Natural killer cell (primary cell): Measurements from ENCODE around the gene NUDT16L1. TPM values are rescaled to one million over a fixed set of nuclear protein-coding genes. Genes with fewer than 3 reads are reported as not detected.
A peak's percentile ranks its signal among the peaks of the same experiment; 100 is the strongest.

ENCODE experiments used
- ATAC-seq, 3 donors: fragments of 150-1000 bp in 2 of 3; fragments of 200-7000 bp in 1 of 3; cut with Tn5 transposase; 1 replicate in 1 of 3; 2 replicates in 2 of 3; pipeline ENCODE4 v1.10.0; 2021; ENCODE audit warnings: mild to moderate bottlenecking in 2 of 3, moderate library complexity in 2 of 3
- DNase-seq, 2 donors: peaks; one replicate each; pipeline versions ENCODE4 v3.0.0 to v3.0.0-alpha.2; 2013 to 2021; ENCODE audit warnings: mixed read lengths in 1 of 2
- H3K27ac ChIP-seq: one replicate; pipeline ENCODE4 v1.5.1; 2013; ENCODE audit warnings: mild to moderate bottlenecking, low read length
- H3K27me3 ChIP-seq: one replicate; pipeline ENCODE4 v1.6.1; 2013; ENCODE audit warnings: low read length; ENCODE audit not compliant: control insufficient read depth, insufficient read depth
- H3K36me3 ChIP-seq: one replicate; pipeline ENCODE4 v1.6.1; 2013; ENCODE audit warnings: low read length; ENCODE audit not compliant: control insufficient read depth, insufficient read depth
- H3K4me1 ChIP-seq: one replicate; pipeline ENCODE4 v1.6.1; 2013; ENCODE audit warnings: low read length; ENCODE audit not compliant: control insufficient read depth, insufficient read depth
- H3K4me3 ChIP-seq: one replicate; pipeline ENCODE4 v1.5.1; 2013; ENCODE audit warnings: low read length
- H3K9me3 ChIP-seq: one replicate; pipeline ENCODE4 v1.6.1; 2013; ENCODE audit warnings: low read length; ENCODE audit not compliant: control insufficient read depth, insufficient read depth
- H3K27ac Mint-ChIP-seq, 2 donors: one replicate each; pipeline ENCODE4 v1.8.0; 2022; ENCODE audit warnings: mild to moderate bottlenecking in 2 of 2, mixed read lengths in 2 of 2, moderate library complexity in 1 of 2
- H3K27me3 Mint-ChIP-seq, 2 donors: one replicate each; pipeline ENCODE4 v1.8.0; 2022; ENCODE audit warnings: low read depth in 2 of 2, mixed read lengths in 2 of 2
- H3K36me3 Mint-ChIP-seq: one replicate; pipeline ENCODE4 v1.8.0; 2022; ENCODE audit warnings: mixed read lengths
- H3K4me1 Mint-ChIP-seq, 2 donors: one replicate each; pipeline ENCODE4 v1.8.0; 2022; ENCODE audit warnings: mixed read lengths in 2 of 2
- H3K4me3 Mint-ChIP-seq: one replicate; pipeline ENCODE4 v1.8.0; 2022; ENCODE audit warnings: mild to moderate bottlenecking, moderate library complexity, mixed read lengths
- H3K9me3 Mint-ChIP-seq, 2 donors: one replicate each; pipeline ENCODE4 v1.8.0; 2022; ENCODE audit warnings: mixed read lengths in 2 of 2
- WGBS: methylation state at CpG from one replicate; pipeline ENCODE4 v1.1.7; 2013; ENCODE audit warnings: missing lambda C conversion rate; ENCODE audit not compliant: insufficient coverage; 5-methylcytosine and 5-hydroxymethylcytosine counted together
- intact Hi-C: fragments of 100-400 bp; cut with micrococcal nuclease; formaldehyde crosslinking; loops from one replicate; pipeline ENCODE4 v1.14.2; 2022
- total RNA-seq, 4 donors: library from RNA; stranded (reverse); fragments of 120-200 nt in 1 of 4; gene quantifications; one replicate each; pipeline versions ENCODE4 v1.2.3 to v1.2.4, GENCODE V29; 2013 to 2022
- TF ChIP-seq, protein P1 (sequence below): fragments of 200-600 bp; IDR thresholded peaks from one replicate; pipeline ENCODE4 v1.8.0; 2022; ENCODE audit warnings: antibody characterized with exemption

NUDT16L1 gene
- total RNA-seq, 3 donors from 2014 or later (not counting 1 experiment from before 2014, with no cell fraction given) = 30.8 to 39.1 (median 35.0) TPM

DNA sequence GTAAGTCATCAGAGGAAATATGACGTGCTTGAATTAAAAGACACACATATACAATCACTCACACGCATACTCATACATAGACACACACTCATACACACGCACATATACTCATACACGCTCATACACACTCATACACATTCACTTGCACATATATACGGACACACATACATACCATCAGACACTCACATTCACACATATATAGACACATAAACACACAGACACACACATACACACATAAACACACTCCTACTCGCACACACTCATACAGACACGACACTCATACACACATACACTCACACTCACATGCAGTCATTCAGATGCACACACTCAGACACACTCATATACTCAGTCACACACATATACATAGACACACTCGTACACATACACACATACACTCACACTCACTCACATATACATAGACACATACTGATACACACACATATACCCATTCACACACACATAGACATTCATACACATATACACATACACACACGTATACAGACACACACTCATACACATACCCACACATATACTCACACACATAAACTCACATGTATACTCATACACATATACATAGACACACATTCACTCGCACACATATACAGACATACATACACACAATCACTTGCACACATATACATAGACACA is 24.9 kb upstream of the NUDT16L1 start:
- H3K36me3 ChIP-seq = peaks cover 59% of the 10 kb centered on the region

GRCh38 chr16:4673387-4674046 is 19.8 kb upstream of the NUDT16L1 start:
- 98% methylated on average over 33 of the region's 33 CpGs for WGBS
- Mint-ChIP-seq H3K27me3 (no peaks in the 10 kb centered on the region), H3K36me3 (no peaks in the 10 kb centered on the region), H3K27ac (no peak overlapping the region), H3K4me1 (peaks cover 18 to 28% of the 10 kb centered on the region in 2 donors), H3K4me3 (no peak overlapping the region), H3K9me3 (no peaks in the 10 kb centered on the region)
- ATAC-seq = no peak
- H3K27me3 ChIP-seq = no peaks in the 10 kb centered on the region
- no peak overlapping the region for H3K27ac ChIP-seq
- peaks cover 45% of the 10 kb centered on the region for H3K36me3 ChIP-seq
- no peaks in the 10 kb centered on the region for H3K9me3 ChIP-seq
- peaks cover 24% of the 10 kb centered on the region for H3K4me1 ChIP-seq
- TF ChIP-seq, protein P1, sequence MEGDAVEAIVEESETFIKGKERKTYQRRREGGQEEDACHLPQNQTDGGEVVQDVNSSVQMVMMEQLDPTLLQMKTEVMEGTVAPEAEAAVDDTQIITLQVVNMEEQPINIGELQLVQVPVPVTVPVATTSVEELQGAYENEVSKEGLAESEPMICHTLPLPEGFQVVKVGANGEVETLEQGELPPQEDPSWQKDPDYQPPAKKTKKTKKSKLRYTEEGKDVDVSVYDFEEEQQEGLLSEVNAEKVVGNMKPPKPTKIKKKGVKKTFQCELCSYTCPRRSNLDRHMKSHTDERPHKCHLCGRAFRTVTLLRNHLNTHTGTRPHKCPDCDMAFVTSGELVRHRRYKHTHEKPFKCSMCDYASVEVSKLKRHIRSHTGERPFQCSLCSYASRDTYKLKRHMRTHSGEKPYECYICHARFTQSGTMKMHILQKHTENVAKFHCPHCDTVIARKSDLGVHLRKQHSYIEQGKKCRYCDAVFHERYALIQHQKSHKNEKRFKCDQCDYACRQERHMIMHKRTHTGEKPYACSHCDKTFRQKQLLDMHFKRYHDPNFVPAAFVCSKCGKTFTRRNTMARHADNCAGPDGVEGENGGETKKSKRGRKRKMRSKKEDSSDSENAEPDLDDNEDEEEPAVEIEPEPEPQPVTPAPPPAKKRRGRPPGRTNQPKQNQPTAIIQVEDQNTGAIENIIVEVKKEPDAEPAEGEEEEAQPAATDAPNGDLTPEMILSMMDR = no peak
- DNase-seq = no peak
- intact Hi-C loops = no loop called here
- no peak overlapping the region for H3K4me3 ChIP-seq

More for the DNA sequence above, 24.9 kb upstream of the NUDT16L1 start:
- DNase-seq (no peak), ATAC-seq (no peak)
- WGBS = 96% methylated on average over 10 of the region's 10 CpGs
- no peak overlapping the region for H3K27ac ChIP-seq
- intact Hi-C loops = no loop called here
- no peaks in the 10 kb centered on the region for H3K9me3 Mint-ChIP-seq
- H3K4me3 Mint-ChIP-seq = no peak overlapping the region
- no peaks in the 10 kb centered on the region for H3K36me3 Mint-ChIP-seq
- H3K27me3 ChIP-seq = no peaks in the 10 kb centered on the region
- no peaks in the 10 kb centered on the region for H3K9me3 ChIP-seq
- H3K4me1 Mint-ChIP-seq = peaks cover 10 to 18% of the 10 kb centered on the region in 2 donors
- H3K4me1 ChIP-seq = peaks cover 27% of the 10 kb centered on the region
- no peaks in the 10 kb centered on the region for H3K27me3 Mint-ChIP-seq
- TF ChIP-seq, protein P1 = no peak
- no peak overlapping the region for H3K4me3 ChIP-seq
- H3K27ac Mint-ChIP-seq = no peak overlapping the region

DNA sequence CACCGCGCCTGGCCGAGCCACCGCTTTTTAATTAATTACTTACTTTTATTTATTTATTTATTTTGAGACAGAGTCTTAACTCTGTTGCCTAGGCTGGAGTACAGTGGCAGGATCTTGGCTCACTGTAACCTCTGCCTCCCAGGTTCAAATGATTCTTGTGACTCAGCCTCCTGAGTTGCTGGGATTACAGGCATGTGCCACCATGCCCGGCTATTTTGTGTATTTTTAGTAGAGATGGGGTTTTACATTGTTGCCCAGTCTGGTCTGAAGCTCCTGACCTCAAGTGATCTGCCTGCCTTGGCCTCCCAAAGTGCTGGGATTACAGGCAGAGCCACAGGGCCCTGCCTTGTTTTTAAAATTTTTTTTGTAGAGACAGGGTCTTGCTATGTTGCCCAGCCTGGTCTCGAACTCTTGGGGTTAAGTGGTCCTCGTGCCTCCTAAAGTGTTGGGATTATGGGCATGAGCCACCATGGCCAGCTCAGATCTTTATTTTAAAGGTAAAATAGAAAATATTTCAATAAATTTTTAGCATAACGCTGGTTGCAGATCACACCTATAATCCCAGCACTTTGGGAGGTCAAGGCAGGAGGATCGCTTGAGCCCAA is 18.3 kb upstream of the NUDT16L1 start:
- Histone ChIP-seq H3K27ac (no peak overlapping the region), H3K9me3 (no peaks in the 10 kb centered on the region), H3K36me3 (peaks cover 35% of the 10 kb centered on the region), H3K4me1 (peaks cover 24% of the 10 kb centered on the region), H3K4me3 (no peak overlapping the region), H3K27me3 (no peaks in the 10 kb centered on the region)
- DNase-seq (no peak), ATAC-seq (no peak)
- H3K27ac Mint-ChIP-seq = peak overlapping the region; percentile 81 to 92
- WGBS = 100% methylated on average over 5 of the region's 9 CpGs
- TF ChIP-seq, protein P1 = no peak
- no peaks in the 10 kb centered on the region for H3K36me3 Mint-ChIP-seq
- intact Hi-C loops = no loop called here
- no peaks in the 10 kb centered on the region for H3K9me3 Mint-ChIP-seq
- peaks cover 18 to 29% of the 10 kb centered on the region in 2 donors for H3K4me1 Mint-ChIP-seq
- H3K27me3 Mint-ChIP-seq = no peaks in the 10 kb centered on the region
- H3K4me3 Mint-ChIP-seq = no peak overlapping the region
